GM23338 (cell line): Measurements from ENCODE around the gene KDM4C. TPM values are rescaled to one million over a fixed set of nuclear protein-coding genes. Genes with fewer than 3 reads are reported as not detected.

Source experiments
- ATAC-seq: fragments of 200-7000 bp; cut with Tn5 transposase; 3 replicates; pipeline ENCODE4 v1.9.1; 2020
- DNase-seq: peaks from one replicate; pipeline ENCODE4 v3.0.0-alpha.2; 2015; ENCODE audit warnings: low spot score
- H2AFZ ChIP-seq: fragments of 200-600 bp; sonication (generic); 2 replicates; pipeline ENCODE4 v1.8.0; 2016; ENCODE audit warnings: antibody characterized with exemption, mild to moderate bottlenecking, moderate library complexity
- H3F3A ChIP-seq: fragments of 200-600 bp; sonication (generic); replicated peaks from 2 replicates; pipeline ENCODE4 v1.8.0; 2017; ENCODE audit warnings: antibody characterized with exemption, mixed run types, low read depth
- H3K27ac ChIP-seq: fragments of 200-600 bp; sonication (generic); 2 replicates; pipeline ENCODE4 v1.6.1; 2016; ENCODE audit warnings: low read depth
- H3K27me3 ChIP-seq: fragments of 200-600 bp; sonication (generic); 2 replicates; pipeline ENCODE4 v1.8.0; 2016; ENCODE audit warnings: mild to moderate bottlenecking, mixed run types, moderate library complexity; ENCODE audit not compliant: insufficient read depth
- H3K36me3 ChIP-seq: fragments of 200-600 bp; sonication (generic); 2 replicates; pipeline ENCODE4 v1.8.0; 2016; ENCODE audit warnings: mild to moderate bottlenecking; ENCODE audit not compliant: insufficient read depth
- H3K4me1 ChIP-seq: fragments of 200-600 bp; sonication (generic); 2 replicates; pipeline ENCODE4 v1.8.0; 2016; ENCODE audit warnings: mild to moderate bottlenecking, moderate library complexity; ENCODE audit not compliant: insufficient read depth
- H3K4me2 ChIP-seq: fragments of 200-600 bp; sonication (generic); 2 replicates; pipeline ENCODE4 v1.7.1; 2017; ENCODE audit warnings: mixed run types
- H3K4me3 ChIP-seq: fragments of 200-600 bp; sonication (generic); 2 replicates; pipeline ENCODE4 v1.6.1; 2016; ENCODE audit warnings: mixed run types
- H3K79me2 ChIP-seq: fragments of 200-600 bp; sonication (generic); replicated peaks from 2 replicates; pipeline ENCODE4 v1.8.0; 2017; ENCODE audit warnings: mild to moderate bottlenecking; ENCODE audit not compliant: insufficient read depth
- H3K9me2 ChIP-seq: fragments of 200-600 bp; sonication (generic); 2 replicates; pipeline ENCODE4 v1.8.0; 2017; ENCODE audit not compliant: insufficient read depth
- H4K20me1 ChIP-seq: fragments of 200-600 bp; sonication (generic); replicated peaks from 2 replicates; pipeline ENCODE4 v1.8.0; 2017; ENCODE audit warnings: mild to moderate bottlenecking; ENCODE audit not compliant: insufficient read depth
- H3K27ac Mint-ChIP-seq: 2 replicates; pipeline ENCODE4 v1.8.0; 2020; ENCODE audit warnings: inconsistent platforms, mild to moderate bottlenecking, moderate library complexity, mixed read lengths
- H3K27me3 Mint-ChIP-seq: 3 replicates; pipeline ENCODE4 v1.8.0; 2022; ENCODE audit warnings: low read depth, mild to moderate bottlenecking, moderate library complexity, mixed read lengths, inconsistent platforms; ENCODE audit not compliant: insufficient read depth, poor library complexity
- H3K36me3 Mint-ChIP-seq: 3 replicates; pipeline ENCODE4 v1.8.0; 2021; ENCODE audit warnings: low read depth, mild to moderate bottlenecking, inconsistent platforms, moderate library complexity, mixed read lengths
- H3K4me1 Mint-ChIP-seq: 3 replicates; pipeline ENCODE4 v1.8.0; 2020; ENCODE audit warnings: mild to moderate bottlenecking, inconsistent platforms, mixed read lengths
- H3K4me3 Mint-ChIP-seq: 3 replicates; pipeline ENCODE4 v1.8.0; 2021; ENCODE audit warnings: moderate library complexity, mild to moderate bottlenecking, inconsistent platforms, mixed read lengths
- H3K9me3 Mint-ChIP-seq: 3 replicates; pipeline ENCODE4 v1.8.0; 2020; ENCODE audit warnings: moderate library complexity, mild to moderate bottlenecking, inconsistent platforms, mixed read lengths
- EZH2phosphoT487 ChIP-seq: fragments of 200-600 bp; sonication (generic); IDR thresholded peaks from one replicate; pipeline ENCODE4 v1.8.1; 2018; ENCODE audit warnings: antibody characterized with exemption; ENCODE audit not compliant: unreplicated experiment
- JUNB ChIP-seq: IDR thresholded peaks from one replicate; pipeline ENCODE4 v1.6.1; 2016; ENCODE audit warnings: antibody characterized with exemption; ENCODE audit not compliant: unreplicated experiment
- POLR2AphosphoS5 ChIP-seq: IDR thresholded peaks from 2 replicates; pipeline ENCODE4 v1.6.1; 2016; ENCODE audit warnings: antibody characterized with exemption, low read depth
- ZNF114 ChIP-seq: fragments of 250-450 bp; sonication (Bioruptor Pico); IDR thresholded peaks from 2 replicates; pipeline ENCODE4 v1.5.0; 2020; ENCODE audit warnings: mild to moderate bottlenecking, moderate library complexity
- ZNF331 ChIP-seq: fragments of 250-450 bp; sonication (Bioruptor Pico); IDR thresholded peaks from 2 replicates; pipeline ENCODE4 v1.5.0; 2020; ENCODE audit warnings: low read depth, mild to moderate bottlenecking, moderate library complexity
- polyA plus RNA-seq: library from polyadenylated mRNA; unstranded; fragments of >200 nt; fragmentation: Nextera tagmentation; extraction: Ambion mirVana; gene quantifications from 2 replicates; pipeline ENCODE4 v1.2.1, GENCODE V29; 2016
- total RNA-seq: library from RNA; depleted of rRNA; stranded (reverse); fragments of >200 nt; shearing (Covaris generic); gene quantifications from 2 replicates; pipeline ENCODE4 v1.2.3, GENCODE V29; 2014
- TF ChIP-seq, protein P1 (sequence below): fragments of 250-450 bp; sonication (Bioruptor Pico); IDR thresholded peaks from 2 replicates; pipeline ENCODE4 v1.5.0; 2020; ENCODE audit warnings: mild to moderate bottlenecking, moderate library complexity
- TF ChIP-seq, protein P2 (sequence below), 2 experiments: fragments of 200-600 bp in 1 of 2; sonication (generic) in 1 of 2; conservative IDR thresholded peaks; 2 replicates each; pipeline versions ENCODE4 v1.5.1 to v1.6.1; 2016 to 2017; ENCODE audit warnings: antibody characterized with exemption in 2 of 2, low read depth in 2 of 2, mild to moderate bottlenecking in 2 of 2, moderate library complexity in 1 of 2
- TF ChIP-seq, protein P3 (sequence below): IDR thresholded peaks from one replicate; pipeline ENCODE4 v1.6.1; 2018; ENCODE audit warnings: antibody characterized with exemption; ENCODE audit not compliant: unreplicated experiment

Gene KDM4C
- total and polyA plus RNA-seq, 2 experiments from 2014 or later, result 12.0 to 43.8 TPM

DNA sequence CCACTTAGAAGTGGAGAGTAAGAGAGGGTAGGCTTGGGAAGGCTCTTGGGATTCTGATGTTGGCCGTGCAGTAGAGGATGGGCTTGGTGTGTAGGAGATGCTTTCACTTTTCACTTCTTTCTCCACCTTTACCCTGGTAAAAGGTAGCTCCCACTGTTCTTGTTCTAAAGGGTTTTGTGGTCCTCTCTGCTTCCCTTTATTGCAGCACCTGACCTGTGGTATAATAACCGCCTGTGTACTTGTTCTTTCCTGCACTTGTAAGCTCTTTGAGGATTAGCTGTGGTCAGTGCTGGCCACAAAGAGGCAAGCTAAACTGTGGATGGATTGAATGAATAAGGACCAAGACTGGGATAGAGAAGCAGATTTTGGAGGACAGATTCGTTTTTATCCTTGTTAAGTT is 25.2 kb downstream of the KDM4C start:
- peaks cover 50% of the 10 kb centered on the region for H3K4me1 Mint-ChIP-seq
- Histone ChIP-seq H4K20me1 (no peaks in the 10 kb centered on the region), H3K4me3 (no peak overlapping the region), H3K9me2 (no peaks in the 10 kb centered on the region), H2AFZ (no peak overlapping the region), H3F3A (peaks cover 16% of the 10 kb centered on the region; the same call in 1 of the 2 replicates), H3K4me1 (peaks cover 55% of the 10 kb centered on the region), H3K79me2 (peaks cover 99% of the 10 kb centered on the region), H3K27ac (no peak overlapping the region), H3K36me3 (no peaks in the 10 kb centered on the region), H3K4me2 (no peak overlapping the region), H3K27me3 (no peaks in the 10 kb centered on the region)
- H3K36me3 Mint-ChIP-seq, result no peaks in the 10 kb centered on the region; the same call in 2 of the 3 replicates
- ATAC-seq (no peak), DNase-seq (no peak)
- no peak overlapping the region for H3K27ac Mint-ChIP-seq
- H3K9me3 Mint-ChIP-seq, result no peaks in the 10 kb centered on the region
- TF ChIP-seq POLR2AphosphoS5 (no peak), ZNF331 (CRISPR knock-in tag) (no peak), ZNF114 (no peak), EZH2phosphoT487 (no peak), JUNB (no peak)
- TF ChIP-seq, protein P1, sequence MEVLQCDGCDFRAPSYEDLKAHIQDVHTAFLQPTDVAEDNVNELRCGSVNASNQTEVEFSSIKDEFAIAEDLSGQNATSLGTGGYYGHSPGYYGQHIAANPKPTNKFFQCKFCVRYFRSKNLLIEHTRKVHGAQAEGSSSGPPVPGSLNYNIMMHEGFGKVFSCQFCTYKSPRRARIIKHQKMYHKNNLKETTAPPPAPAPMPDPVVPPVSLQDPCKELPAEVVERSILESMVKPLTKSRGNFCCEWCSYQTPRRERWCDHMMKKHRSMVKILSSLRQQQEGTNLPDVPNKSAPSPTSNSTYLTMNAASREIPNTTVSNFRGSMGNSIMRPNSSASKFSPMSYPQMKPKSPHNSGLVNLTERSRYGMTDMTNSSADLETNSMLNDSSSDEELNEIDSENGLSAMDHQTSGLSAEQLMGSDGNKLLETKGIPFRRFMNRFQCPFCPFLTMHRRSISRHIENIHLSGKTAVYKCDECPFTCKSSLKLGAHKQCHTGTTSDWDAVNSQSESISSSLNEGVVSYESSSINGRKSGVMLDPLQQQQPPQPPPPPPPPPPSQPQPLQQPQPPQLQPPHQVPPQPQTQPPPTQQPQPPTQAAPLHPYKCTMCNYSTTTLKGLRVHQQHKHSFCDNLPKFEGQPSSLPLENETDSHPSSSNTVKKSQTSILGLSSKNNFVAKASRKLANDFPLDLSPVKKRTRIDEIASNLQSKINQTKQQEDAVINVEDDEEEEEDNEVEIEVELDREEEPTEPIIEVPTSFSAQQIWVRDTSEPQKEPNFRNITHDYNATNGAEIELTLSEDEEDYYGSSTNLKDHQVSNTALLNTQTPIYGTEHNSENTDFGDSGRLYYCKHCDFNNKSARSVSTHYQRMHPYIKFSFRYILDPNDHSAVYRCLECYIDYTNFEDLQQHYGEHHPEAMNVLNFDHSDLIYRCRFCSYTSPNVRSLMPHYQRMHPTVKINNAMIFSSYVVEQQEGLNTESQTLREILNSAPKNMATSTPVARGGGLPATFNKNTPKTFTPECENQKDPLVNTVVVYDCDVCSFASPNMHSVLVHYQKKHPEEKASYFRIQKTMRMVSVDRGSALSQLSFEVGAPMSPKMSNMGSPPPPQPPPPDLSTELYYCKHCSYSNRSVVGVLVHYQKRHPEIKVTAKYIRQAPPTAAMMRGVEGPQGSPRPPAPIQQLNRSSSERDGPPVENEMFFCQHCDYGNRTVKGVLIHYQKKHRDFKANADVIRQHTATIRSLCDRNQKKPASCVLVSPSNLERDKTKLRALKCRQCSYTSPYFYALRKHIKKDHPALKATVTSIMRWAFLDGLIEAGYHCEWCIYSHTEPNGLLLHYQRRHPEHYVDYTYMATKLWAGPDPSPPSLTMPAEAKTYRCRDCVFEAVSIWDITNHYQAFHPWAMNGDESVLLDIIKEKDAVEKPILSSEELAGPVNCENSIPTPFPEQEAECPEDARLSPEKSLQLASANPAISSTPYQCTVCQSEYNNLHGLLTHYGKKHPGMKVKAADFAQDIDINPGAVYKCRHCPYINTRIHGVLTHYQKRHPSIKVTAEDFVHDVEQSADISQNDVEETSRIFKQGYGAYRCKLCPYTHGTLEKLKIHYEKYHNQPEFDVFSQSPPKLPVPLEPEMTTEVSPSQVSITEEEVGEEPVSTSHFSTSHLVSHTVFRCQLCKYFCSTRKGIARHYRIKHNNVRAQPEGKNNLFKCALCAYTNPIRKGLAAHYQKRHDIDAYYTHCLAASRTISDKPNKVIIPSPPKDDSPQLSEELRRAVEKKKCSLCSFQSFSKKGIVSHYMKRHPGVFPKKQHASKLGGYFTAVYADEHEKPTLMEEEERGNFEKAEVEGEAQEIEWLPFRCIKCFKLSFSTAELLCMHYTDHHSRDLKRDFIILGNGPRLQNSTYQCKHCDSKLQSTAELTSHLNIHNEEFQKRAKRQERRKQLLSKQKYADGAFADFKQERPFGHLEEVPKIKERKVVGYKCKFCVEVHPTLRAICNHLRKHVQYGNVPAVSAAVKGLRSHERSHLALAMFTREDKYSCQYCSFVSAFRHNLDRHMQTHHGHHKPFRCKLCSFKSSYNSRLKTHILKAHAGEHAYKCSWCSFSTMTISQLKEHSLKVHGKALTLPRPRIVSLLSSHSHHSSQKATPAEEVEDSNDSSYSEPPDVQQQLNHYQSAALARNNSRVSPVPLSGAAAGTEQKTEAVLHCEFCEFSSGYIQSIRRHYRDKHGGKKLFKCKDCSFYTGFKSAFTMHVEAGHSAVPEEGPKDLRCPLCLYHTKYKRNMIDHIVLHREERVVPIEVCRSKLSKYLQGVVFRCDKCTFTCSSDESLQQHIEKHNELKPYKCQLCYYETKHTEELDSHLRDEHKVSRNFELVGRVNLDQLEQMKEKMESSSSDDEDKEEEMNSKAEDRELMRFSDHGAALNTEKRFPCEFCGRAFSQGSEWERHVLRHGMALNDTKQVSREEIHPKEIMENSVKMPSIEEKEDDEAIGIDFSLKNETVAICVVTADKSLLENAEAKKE (CRISPR knock-in tag), result no peak
- TF ChIP-seq, protein P2, sequence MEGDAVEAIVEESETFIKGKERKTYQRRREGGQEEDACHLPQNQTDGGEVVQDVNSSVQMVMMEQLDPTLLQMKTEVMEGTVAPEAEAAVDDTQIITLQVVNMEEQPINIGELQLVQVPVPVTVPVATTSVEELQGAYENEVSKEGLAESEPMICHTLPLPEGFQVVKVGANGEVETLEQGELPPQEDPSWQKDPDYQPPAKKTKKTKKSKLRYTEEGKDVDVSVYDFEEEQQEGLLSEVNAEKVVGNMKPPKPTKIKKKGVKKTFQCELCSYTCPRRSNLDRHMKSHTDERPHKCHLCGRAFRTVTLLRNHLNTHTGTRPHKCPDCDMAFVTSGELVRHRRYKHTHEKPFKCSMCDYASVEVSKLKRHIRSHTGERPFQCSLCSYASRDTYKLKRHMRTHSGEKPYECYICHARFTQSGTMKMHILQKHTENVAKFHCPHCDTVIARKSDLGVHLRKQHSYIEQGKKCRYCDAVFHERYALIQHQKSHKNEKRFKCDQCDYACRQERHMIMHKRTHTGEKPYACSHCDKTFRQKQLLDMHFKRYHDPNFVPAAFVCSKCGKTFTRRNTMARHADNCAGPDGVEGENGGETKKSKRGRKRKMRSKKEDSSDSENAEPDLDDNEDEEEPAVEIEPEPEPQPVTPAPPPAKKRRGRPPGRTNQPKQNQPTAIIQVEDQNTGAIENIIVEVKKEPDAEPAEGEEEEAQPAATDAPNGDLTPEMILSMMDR (conservative IDR thresholded peaks at IDR 0.05; ENCODE audit: low read depth in 2 of 2), result no peak
- TF ChIP-seq, protein P3, sequence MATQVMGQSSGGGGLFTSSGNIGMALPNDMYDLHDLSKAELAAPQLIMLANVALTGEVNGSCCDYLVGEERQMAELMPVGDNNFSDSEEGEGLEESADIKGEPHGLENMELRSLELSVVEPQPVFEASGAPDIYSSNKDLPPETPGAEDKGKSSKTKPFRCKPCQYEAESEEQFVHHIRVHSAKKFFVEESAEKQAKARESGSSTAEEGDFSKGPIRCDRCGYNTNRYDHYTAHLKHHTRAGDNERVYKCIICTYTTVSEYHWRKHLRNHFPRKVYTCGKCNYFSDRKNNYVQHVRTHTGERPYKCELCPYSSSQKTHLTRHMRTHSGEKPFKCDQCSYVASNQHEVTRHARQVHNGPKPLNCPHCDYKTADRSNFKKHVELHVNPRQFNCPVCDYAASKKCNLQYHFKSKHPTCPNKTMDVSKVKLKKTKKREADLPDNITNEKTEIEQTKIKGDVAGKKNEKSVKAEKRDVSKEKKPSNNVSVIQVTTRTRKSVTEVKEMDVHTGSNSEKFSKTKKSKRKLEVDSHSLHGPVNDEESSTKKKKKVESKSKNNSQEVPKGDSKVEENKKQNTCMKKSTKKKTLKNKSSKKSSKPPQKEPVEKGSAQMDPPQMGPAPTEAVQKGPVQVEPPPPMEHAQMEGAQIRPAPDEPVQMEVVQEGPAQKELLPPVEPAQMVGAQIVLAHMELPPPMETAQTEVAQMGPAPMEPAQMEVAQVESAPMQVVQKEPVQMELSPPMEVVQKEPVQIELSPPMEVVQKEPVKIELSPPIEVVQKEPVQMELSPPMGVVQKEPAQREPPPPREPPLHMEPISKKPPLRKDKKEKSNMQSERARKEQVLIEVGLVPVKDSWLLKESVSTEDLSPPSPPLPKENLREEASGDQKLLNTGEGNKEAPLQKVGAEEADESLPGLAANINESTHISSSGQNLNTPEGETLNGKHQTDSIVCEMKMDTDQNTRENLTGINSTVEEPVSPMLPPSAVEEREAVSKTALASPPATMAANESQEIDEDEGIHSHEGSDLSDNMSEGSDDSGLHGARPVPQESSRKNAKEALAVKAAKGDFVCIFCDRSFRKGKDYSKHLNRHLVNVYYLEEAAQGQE, result no peak
- H3K4me3 Mint-ChIP-seq, result no peak overlapping the region
- peaks cover 5% of the 10 kb centered on the region for H3K27me3 Mint-ChIP-seq
